ENCODE measurements around the gene LDLRAD3.
"Not testable (repeated sequence)": the region's sequence is repeated elsewhere in the genome, so short reads cannot be mapped to it uniquely, and the experiment has no call there.

The LDLRAD3 gene

DNA sequence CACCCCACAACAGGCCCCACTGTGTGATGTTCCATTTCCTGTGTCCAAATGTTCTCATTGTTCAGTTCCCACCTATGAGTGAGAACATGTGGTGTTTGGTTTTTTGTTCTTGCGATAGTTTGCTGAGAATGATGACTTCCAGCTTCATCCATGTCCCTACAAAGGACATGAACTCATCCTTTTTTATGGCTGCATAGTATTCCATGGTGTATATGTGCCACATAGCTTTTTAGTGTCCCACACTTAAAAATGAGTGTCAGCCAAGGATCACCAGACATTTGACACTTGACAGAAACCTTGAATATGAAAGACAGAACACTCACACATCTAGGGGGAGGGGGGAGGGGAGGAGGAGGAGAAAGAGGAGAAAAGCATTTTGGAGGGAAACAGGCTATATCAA, 245.9 kb downstream of the LDLRAD3 start:
- not testable (repeated sequence) for DNase-seq

DNA sequence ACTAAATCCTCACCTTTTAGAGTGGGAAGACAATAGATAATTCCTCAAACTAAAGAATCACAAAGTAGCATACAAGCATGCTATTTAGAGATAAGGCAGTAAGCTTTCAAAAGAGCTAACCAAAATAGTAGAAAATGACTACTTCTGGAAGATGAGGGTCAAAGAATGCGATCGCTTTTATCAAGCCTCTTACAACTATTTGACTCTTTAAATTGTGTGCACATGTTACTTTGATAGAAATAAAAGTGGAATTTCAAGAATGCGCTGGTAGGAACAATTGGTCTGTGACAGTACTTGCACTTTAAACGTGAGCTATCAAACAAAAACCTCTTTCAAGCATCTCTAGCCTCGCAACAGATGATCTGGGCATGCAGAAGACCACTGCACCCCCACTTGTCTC, 248.1 kb downstream of the LDLRAD3 start:
- DNase-seq, result no peak

GRCh38 chr11:36192425-36193289, 248.8 kb downstream of the LDLRAD3 start:
- DNase-seq, result no peak

GRCh38 chr11:36193290-36193619, 249.4 kb downstream of the LDLRAD3 start:
- no peak for DNase-seq

- no peak for DNase-seq
These were observed 249.9 kb downstream of the LDLRAD3 start for GRCh38 chr11:36193721-36194120.

DNA sequence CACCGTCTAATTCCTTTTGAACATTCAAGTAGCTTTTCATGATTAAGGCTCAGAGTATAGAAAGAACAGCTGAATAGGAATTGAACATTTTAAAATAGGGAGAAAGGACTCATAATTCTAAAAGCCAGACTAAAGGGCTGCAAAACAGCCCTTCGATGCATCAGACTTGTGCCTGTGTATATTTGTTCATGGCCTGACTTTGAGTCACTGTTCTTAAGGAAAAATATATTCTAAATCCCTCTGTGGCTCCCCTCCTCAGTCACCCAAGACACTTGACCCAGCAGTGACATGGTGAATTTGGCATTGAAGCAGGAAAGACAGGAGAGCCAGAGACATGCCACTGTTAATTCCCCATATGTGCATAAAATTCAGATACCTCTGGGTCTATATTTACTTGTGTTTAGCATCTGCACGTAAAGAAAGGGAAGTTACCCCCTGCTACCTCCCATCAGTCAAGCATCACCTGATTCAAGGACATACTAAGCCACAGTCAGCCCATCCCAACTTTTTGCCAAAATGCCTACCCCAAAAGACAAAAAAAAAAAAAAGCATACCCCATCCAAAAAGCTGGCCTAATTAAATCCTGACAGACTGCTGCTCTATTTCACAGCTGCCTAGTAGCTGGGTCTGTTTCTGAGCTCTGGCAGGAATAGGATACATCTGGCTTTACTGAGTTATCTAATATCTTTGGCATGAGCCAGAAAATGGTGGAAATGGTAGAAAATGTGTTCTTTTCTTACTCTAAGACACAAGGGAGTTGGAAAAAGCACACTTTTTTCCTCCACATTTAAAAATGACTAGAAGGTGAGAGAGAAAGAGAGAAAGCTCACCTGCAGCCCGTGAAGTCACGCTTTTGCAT, 251.9 kb downstream of the LDLRAD3 start:
- no peak for DNase-seq

DNA sequence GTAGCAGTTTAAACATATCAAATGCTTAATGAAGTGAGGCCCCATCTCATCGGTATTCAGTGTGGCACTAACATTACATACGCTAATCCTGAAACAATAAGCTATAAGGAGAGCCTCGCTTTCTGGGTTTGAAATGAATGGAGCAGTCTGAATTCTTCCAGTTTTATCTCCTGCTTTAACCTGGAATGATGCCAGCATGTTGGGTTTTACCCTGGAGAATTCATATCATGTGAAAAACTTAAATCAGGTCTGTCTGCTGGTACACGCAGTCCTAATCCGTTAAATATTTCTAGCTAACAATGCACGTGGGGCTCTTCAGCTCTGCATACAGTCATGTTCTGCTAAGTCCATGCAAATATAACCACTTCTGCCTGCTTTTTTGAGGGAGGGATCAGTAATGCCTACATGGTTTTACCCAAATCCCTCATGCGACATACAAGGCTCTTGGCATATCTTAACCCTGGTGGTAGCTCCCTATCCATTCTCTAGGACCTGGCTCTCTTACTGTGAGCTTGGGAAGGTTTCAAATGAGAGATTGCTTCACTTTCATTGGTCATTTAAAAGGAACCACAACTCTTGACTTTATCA, 252.6 kb downstream of the LDLRAD3 start:
- DNase-seq, result no peak

DNA sequence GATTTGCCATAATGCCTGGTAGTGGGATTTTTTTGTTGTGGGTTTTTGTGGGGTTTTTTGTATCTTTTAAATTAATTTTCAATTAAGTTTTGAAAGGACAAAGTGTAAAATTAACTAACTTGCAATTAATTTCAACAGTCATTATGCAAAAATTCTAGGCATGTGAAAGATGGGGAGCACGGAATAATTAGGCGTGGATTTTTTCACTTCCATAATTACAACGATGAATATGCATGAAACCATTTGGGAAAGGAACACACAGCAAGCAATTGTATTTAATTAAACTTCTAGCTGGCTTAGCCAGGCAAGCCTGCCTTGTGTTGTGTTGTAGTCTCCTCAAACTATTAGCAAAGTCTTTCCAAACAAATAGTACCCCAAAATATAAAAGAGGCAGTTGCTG, 257.5 kb downstream of the LDLRAD3 start:
- DNase-seq, result no peak

DNA sequence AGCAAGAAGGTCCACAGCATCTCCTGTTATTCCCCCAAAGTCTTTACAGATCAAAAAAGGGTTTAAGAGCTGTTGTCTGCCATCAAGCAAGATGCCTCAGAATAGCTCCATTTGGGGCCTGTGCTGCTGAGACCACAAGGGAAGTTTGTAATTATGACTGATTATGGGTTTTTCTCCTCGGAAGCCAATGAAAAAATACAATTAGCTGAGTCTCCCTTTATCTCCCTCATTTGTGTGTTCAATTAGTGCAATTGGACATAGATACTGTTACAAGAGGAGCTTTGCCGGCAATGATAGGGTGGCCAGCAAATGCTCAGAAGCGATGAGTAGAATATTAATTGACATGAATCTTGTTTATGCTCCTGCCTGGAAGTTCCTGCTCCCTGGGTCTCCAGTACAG, 261.7 kb downstream of the LDLRAD3 start:
- DNase-seq, result no peak

- no peak for DNase-seq
These were observed 266.7 kb downstream of the LDLRAD3 start for GRCh38 chr11:36210529-36210928.

DNA sequence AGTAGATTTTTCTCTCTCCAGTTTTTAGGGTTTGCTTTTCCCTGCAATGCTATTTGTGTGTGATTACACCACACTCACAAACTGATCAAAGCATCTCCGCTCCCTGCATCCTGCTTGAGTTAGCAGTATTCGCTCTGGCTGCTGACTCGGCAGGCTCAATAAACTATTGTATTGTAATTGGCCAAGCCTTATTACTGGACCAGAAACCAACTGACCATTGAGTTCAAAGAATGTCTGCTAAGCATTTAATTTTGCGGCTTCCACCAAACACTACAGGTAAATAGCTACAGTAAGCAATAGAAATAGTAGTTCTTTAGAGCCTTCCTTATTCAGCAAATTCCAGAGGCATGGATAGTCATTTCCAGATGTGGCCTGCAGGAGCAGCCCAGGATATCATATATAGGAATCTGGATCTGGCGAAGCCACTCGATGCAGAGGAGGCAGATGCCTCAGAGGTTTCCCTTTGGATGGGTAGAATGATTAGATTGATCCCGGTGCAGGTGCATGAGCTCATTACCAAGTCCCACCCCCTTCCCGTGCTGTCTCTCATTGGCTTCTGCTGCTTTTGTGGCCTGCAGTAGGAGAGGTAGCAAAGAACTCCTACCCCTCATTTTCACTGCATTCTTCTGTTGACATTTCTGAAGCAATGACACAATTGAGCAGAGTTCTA, 268.0 kb downstream of the LDLRAD3 start:
- no peak for DNase-seq

- DNase-seq, result no peak
These were observed 268.9 kb downstream of the LDLRAD3 start for GRCh38 chr11:36212564-36213392.

DNA sequence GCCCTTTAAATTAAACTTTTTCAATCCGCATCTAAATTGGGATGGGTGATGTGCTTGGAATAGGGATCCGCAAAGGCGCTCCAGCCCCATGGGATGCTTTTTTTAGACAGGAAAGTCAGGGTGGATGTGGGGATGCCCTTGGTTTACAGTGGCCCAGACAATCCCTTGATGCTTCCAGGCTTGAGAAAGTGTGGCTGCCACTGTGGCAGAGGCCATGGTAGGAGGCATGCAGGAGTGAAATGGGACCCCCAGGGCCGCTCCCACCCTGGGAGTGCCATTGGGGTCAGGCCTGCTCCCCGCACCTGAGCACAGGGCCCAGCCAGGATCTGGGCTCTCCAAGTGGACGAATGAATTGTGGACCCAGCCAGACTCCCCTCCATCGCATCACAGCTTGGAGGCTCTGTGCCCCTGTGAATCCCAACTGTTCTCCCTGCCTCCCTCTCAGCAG, 269.6 kb downstream of the LDLRAD3 start:
- no peak for DNase-seq

- DNase-seq, result no peak
These were observed 270.6 kb downstream of the LDLRAD3 start for GRCh38 chr11:36214480-36214879.

- no peak for DNase-seq
These were observed 271.3 kb downstream of the LDLRAD3 start for GRCh38 chr11:36214976-36215692.

DNA sequence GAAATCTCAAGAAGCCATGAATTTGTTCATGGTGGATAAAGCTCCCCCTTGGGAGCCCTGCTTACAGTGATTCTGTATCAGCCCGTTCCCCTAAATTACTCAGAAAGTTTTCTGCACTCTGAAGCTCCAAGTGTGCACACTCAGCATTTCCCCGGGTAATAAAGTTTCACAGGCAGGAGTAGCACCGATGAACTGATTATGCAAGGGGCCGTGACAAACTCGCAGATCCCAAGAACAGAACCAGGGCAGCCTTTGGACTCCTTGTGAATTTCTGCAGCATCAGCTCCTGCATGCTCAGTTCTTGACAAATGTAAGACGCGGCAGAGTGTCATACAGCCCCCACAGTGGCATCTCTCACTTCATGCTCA, 271.8 kb downstream of the LDLRAD3 start:
- no peak for DNase-seq

- DNase-seq, result no peak
These were observed 272.3 kb downstream of the LDLRAD3 start for GRCh38 chr11:36216061-36216615.

DNA sequence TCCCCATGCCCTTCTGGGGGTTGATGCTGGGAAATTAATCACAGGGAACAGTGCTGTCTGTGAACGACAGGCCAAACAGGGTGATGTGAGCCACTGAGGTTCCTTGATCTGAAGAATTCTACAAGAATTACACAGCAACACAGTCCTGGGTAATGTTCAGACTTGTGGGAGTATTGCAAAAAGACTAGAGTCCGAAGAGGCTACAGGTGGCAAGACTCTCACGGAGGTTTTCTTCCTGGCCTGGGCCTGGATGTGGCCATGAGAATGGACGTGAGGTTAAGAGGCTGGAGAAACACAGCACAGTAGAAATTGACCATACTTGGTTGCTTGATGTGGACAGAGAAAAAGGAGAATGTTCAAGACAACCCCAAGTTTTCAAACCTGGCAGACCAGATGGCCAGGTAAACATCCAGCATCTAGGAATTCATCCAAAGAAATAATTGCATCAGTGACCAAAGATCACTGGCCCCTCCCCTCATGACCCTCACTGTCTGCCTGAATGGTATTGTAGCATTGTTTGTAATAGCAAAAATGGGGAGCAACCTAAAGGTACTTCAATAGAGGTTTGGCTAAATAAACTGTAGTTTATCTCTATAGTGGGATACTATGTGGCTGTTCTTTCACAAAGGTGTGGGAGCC, 274.5 kb downstream of the LDLRAD3 start:
- no peak for DNase-seq

DNA sequence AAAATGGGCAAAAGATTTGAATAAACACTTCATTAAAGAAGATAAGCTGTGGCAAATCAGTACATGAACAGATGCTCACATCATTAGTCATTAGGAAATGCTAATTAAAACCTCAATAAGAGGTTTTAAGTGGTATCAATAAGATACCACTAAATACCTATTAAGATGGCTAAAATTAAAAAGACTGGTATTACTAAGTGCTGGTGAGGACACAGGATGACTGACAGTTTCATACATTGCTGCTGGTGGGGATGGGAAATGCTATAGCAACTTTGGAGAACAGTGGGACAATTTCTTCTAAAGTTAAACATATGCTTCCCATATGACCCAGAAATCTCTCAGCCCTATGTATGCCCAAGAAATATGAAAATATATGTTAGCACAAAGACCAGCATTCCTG, 276.1 kb downstream of the LDLRAD3 start:
- DNase-seq, result no peak

- DNase-seq, result no peak
These were observed 279.2 kb downstream of the LDLRAD3 start for GRCh38 chr11:36222831-36223635.
